AG04450 (cell line): ENCODE data around the gene HYAL1. TPM values are rescaled to one million over a fixed set of nuclear protein-coding genes. Genes with fewer than 3 reads are reported as not detected.

Experiments used
- CTCF ChIA-PET: fragments of 300-600, 350-600 bp; formaldehyde crosslinking; extraction: SDS; loops from one replicate; lab custom pipeline; 2022; ENCODE audit warnings: antibody characterized with exemption, inconsistent platforms; lab: Charles Lee
- POLR2A ChIA-PET: fragments of 350-600 bp; formaldehyde crosslinking; extraction: SDS; loops from one replicate; lab custom pipeline; 2021; ENCODE audit warnings: antibody characterized with exemption, inconsistent platforms; lab: Yijun Ruan, JAX
- DNase-seq: peaks from one replicate; pipeline ENCODE4 v3.0.0-alpha.2; 2011; ENCODE audit warnings: low read depth, low spot score
- H3K27ac ChIP-seq: one replicate; pipeline ENCODE4 v1.5.1; 2012; ENCODE audit warnings: low read depth, low read length, control low read depth
- H3K27me3 ChIP-seq: one replicate; pipeline ENCODE4 v1.6.0; 2012; ENCODE audit warnings: low read length; ENCODE audit not compliant: control insufficient read depth, insufficient read depth
- H3K4me3 ChIP-seq: 2 replicates; pipeline ENCODE4 v1.5.1; 2011; ENCODE audit warnings: mild to moderate bottlenecking, low read depth, low read length, control low read depth
- H3K9me3 ChIP-seq: 2 replicates; pipeline ENCODE4 v1.5.1; 2012; ENCODE audit warnings: low read length; ENCODE audit not compliant: control insufficient read depth, insufficient read depth
- polyA plus RNA-seq: library from polyadenylated mRNA; depleted of rRNA; stranded (reverse); fragments of >200 nt; gene quantifications from 2 replicates; pipeline ENCODE4 v1.2.3, GENCODE V29; 2011; rRNA removed
- TF ChIP-seq, protein P1 (sequence below): IDR thresholded peaks from 2 replicates; pipeline ENCODE4 v1.5.1; 2011; ENCODE audit warnings: low read depth, low read length, control low read depth, inconsistent platforms

HYAL1 gene
- polyA plus RNA-seq, 1 experiment = 0.32 TPM

DNA sequence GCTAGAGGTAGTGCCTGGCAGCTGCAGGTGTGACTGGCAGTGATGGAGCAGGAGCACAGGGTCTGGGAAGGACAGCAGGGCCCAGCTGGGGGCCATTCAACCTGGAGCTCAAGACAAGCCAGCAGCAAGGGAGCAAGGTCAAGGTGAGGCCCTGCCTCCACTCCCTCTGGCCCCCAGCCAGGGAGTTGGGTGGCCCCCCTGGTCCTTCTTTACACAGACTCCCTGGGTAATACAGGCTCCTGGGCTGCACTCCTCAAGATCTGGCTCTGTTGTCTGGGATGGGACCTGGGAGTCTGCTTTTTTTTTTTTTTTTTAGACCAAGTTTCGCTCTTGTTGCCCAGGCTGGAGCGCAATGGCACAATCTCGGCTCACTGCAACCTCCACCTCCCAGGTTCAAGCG, 52.9 kb downstream of the HYAL1 start:
- TF ChIP-seq, protein P1, sequence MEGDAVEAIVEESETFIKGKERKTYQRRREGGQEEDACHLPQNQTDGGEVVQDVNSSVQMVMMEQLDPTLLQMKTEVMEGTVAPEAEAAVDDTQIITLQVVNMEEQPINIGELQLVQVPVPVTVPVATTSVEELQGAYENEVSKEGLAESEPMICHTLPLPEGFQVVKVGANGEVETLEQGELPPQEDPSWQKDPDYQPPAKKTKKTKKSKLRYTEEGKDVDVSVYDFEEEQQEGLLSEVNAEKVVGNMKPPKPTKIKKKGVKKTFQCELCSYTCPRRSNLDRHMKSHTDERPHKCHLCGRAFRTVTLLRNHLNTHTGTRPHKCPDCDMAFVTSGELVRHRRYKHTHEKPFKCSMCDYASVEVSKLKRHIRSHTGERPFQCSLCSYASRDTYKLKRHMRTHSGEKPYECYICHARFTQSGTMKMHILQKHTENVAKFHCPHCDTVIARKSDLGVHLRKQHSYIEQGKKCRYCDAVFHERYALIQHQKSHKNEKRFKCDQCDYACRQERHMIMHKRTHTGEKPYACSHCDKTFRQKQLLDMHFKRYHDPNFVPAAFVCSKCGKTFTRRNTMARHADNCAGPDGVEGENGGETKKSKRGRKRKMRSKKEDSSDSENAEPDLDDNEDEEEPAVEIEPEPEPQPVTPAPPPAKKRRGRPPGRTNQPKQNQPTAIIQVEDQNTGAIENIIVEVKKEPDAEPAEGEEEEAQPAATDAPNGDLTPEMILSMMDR = no peak
- Histone ChIP-seq H3K9me3 (no peaks in the 10 kb centered on the region; the same call in 1 of the 2 replicates), H3K4me3 (no peak overlapping the region), H3K27me3 (no peaks in the 10 kb centered on the region), H3K27ac (peak overlapping the region; percentile 11)
- DNase-seq = no peak
- POLR2A ChIA-PET = interaction anchor here (0.6 to 3.4 kb wide), 4 partner anchors 9 to 24 kb away, joined by 3 to 10 read pairs (median 5); no protein-coding TSS in a partner anchor
- CTCF ChIA-PET = interaction anchor here (0.5 to 4.2 kb wide), 5 partner anchors 7 to 96 kb away, joined by 3 to 31 read pairs (median 3); no protein-coding TSS in a partner anchor

Other genes with a start within 250 kb of the HYAL1 start
- gene RBM5, start 214.7 kb downstream of the HYAL1 start, polyA plus RNA-seq = 205 and 253 TPM in 2 replicates
- gene SEMA3F, start 148.2 kb downstream of the HYAL1 start, polyA plus RNA-seq = 14.7 and 17.1 TPM in 2 replicates
- gene GNAT1, start 112.0 kb downstream of the HYAL1 start, polyA plus RNA-seq = not detected in 2 replicates
- gene SLC38A3, start 98.3 kb downstream of the HYAL1 start, polyA plus RNA-seq = 0.06 and 0.11 TPM in 2 replicates
- gene GNAI2, start 67.4 kb downstream of the HYAL1 start, polyA plus RNA-seq = 603 and 661 TPM in 2 replicates
- 22.0 and 24.7 TPM in 2 replicates for gene SEMA3B, start 34.4 kb downstream of the HYAL1 start, polyA plus RNA-seq
- gene LSMEM2, start 24.5 kb downstream of the HYAL1 start, polyA plus RNA-seq = not detected in 2 replicates
- 19.3 and 20.6 TPM in 2 replicates for gene IFRD2, start 11.1 kb downstream of the HYAL1 start, polyA plus RNA-seq
- 3.0 and 4.7 TPM in 2 replicates for gene HYAL3, start 4.2 kb downstream of the HYAL1 start, polyA plus RNA-seq
- 2.0 and 4.6 TPM in 2 replicates for gene NAA80, start 4.2 kb downstream of the HYAL1 start, polyA plus RNA-seq
- 46.6 and 59.7 TPM in 2 replicates for gene HYAL2, start 19.2 kb upstream of the HYAL1 start, polyA plus RNA-seq
- 25.3 and 28.1 TPM in 2 replicates for gene TUSC2, start 24.6 kb upstream of the HYAL1 start, polyA plus RNA-seq
- gene RASSF1, start 37.3 kb upstream of the HYAL1 start, polyA plus RNA-seq = 25.1 and 26.5 TPM in 2 replicates
- 0.87 and 1.1 TPM in 2 replicates for gene ZMYND10, start 42.2 kb upstream of the HYAL1 start, polyA plus RNA-seq
- gene NPRL2, start 47.2 kb upstream of the HYAL1 start, polyA plus RNA-seq = 25.6 and 30.2 TPM in 2 replicates
- 14.5 and 19.7 TPM in 2 replicates for gene CYB561D2, start 47.3 kb upstream of the HYAL1 start, polyA plus RNA-seq
- gene TMEM115, start 55.9 kb upstream of the HYAL1 start, polyA plus RNA-seq = 26.6 and 38.1 TPM in 2 replicates
- 0.09 TPM in 2 replicates for gene CACNA2D2, start 200.1 kb upstream of the HYAL1 start, polyA plus RNA-seq